Eye (tissue), 1 donor: ENCODE data around the gene SNX30.

Experiments
- DNase-seq: peaks from one replicate; pipeline ENCODE4 v3.0.0-alpha.2; 2015

The SNX30 gene

GRCh38 chr9:112753725-112754124 is 3.2 kb downstream of the SNX30 start:
- no peak for DNase-seq

DNA sequence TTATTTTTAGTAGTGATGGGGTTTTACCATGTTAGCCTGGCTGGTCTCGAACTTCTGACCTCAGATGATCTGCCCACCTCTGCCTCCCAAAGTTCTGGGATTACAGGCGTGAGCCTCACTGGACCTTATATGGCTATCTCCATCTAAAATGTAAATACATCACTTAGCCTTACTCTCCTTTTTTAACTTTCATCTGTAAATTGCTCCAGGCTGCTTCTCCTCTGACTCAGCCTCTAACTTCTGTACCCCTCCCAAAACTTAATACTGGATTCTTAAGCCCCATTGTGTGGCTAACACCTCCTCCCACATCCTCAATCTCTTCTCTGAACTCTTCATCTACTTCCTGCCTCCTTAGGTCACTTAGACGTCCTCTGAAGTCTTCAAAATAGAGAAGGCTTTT is 4.0 kb downstream of the SNX30 start:
- no peak for DNase-seq

DNA sequence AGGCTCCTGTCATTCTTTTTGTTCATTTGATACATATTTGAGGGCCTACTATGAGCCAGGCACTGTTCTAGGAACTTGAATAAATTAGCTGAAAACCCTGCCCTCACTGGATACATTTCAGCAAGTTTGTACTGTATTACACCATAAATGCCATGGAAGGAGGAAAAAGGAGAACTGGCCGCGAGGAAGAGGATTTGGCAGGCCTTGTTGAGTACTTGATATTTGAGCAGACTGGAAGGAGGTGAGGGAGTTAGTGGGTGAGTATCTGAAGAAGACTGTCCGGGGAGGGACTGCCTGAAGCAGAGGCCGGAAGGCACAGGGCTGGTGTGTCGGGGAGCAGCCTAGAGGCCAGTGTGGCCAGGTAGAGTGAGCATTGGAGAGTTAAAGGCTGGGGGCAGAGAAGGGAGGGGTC is 4.5 kb downstream of the SNX30 start:
- no peak for DNase-seq

DNA sequence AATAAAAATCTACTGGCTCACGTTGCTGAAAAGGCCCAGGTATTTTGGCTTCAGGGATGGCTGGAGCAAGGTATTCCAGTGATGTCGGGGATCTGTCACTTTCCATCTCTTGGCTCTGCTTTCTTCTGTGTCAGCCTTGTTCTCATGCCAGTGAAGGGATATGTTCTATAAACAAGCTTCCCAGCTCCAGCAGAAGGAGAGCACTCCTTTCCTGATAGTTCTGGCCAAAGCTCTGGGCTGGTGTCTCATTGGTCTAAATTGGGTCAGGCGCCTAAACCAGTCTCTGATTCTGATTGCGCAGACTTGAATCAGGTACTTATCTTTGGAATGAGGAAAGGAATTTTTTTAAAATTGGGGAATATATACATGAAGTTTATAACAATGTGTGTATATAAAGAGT is 5.1 kb downstream of the SNX30 start:
- no peak for DNase-seq

DNA sequence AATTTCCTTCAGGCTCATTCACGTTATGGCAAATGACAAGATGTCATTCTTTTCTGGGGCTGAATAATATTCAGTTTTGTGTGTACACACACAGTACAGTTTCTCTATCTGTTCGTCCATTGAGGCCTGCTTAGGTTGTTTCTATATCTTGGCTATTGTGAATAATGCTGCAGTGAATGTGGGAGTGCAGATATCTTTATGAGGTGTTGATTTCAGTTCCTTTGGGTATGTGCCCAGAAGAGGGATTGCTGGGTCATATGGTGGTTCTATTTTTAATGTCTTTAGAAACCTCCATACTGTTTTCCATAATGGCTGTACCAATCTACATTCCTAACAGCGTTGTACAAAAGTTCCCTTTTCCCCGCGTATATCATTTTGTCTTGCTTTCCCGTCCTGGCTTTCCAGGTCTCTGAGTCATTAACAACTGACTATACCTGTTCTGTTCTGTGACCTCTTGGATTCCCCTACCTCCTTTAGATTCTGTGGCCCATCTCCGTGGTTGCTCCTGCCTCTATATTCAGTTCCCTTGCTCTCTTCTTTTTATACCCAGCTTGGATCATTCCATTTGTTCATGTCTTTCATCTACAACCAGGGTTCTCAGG is 6.8 kb downstream of the SNX30 start:
- DNase-seq: no peak

- DNase-seq: no peak
Measured at GRCh38 chr9:112757940-112758339, 7.4 kb downstream of the SNX30 start.

DNA sequence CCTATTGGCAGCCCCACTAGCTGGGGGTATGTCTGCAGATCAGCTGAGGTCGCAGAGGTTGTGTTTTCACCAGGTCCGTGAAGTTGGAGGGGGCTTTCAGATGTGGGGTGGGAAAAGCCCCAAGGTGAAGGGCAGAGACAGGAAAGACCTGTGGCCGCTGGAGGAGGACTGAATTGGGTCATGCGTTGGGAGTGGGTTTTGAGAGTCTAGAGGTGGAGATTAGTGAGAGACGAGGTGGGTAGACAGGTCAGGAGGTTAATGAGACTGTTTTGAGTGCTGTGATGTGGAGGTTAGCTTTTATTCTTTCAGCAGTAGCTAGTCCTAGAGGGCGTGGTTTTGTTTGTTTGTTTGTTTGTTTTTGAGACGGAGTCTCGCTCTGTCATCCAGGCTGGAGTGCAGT is 10.3 kb downstream of the SNX30 start:
- DNase-seq: no peak

GRCh38 chr9:112761912-112762655 is 11.5 kb downstream of the SNX30 start:
- no peak for DNase-seq

DNA sequence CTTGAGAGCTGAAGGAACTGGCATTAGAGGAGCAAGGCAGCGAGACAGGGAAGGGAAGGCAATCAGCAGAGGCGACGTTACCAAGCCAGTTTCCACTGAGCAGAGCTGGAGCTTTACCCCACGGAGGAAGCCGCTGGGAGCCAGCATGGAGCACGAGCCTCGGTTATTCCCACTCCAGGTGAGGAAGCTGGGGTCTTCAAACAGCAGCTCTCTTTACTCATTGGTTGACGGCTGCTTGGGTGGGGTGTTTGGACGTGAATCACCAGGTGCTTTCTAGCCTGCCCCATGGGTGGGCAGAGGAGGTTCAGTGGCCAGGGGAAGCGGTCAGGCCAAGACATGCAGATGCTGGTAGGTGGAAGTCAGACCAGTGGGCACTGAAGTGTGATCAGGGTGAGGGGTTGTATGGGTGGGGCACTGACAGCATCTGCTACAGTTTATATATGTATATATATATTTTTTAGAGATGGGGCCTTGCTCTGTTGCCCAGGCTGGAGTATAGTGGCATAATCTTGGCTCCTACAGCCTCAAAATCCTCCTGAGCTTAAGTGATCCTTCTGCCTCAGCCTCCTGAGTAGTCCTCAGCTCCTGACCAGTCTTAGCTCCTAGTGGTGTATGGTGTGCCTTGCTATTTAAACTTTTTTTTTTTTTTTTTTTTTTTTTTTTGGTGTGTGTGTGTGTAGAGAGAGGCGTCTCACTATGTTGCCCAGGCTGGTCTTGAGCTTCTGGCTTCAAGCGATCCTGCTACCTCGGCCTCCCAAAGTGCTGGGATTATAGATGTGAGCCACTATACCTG is 12.4 kb downstream of the SNX30 start:
- DNase-seq: no peak

- peak; percentile 27 for DNase-seq
Measured at GRCh38 chr9:112764344-112764743, 13.8 kb downstream of the SNX30 start.

GRCh38 chr9:112764837-112765236 is 14.3 kb downstream of the SNX30 start:
- DNase-seq: no peak

GRCh38 chr9:112765281-112765680 is 14.7 kb downstream of the SNX30 start:
- DNase-seq: no peak

GRCh38 chr9:112771359-112772214 is 21.0 kb downstream of the SNX30 start:
- no peak for DNase-seq

DNA sequence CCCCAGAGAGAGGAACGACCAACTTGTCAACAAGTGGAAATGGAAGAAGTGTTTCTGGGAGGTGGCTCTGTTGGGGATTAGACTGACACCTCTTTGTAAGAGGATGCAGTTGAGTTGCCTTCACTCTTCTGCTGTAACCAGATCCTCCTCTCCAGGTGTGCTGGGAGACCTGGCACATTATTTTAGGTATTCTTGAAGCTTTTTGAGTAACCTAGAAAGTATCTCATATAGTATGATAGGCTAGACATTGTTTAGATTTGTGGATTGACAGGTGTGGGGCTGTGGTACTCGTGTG is 21.6 kb downstream of the SNX30 start:
- no peak for DNase-seq

- DNase-seq: no peak
Measured at GRCh38 chr9:112772551-112772950, 22.0 kb downstream of the SNX30 start.

GRCh38 chr9:112774006-112774996 is 23.7 kb downstream of the SNX30 start:
- peak; percentile 27 for DNase-seq

GRCh38 chr9:112777914-112778313 is 27.4 kb downstream of the SNX30 start:
- DNase-seq: no peak

- DNase-seq: no peak
Measured at GRCh38 chr9:112780450-112781036, 30.0 kb downstream of the SNX30 start.

GRCh38 chr9:112782218-112782617 is 31.7 kb downstream of the SNX30 start:
- no peak for DNase-seq

DNA sequence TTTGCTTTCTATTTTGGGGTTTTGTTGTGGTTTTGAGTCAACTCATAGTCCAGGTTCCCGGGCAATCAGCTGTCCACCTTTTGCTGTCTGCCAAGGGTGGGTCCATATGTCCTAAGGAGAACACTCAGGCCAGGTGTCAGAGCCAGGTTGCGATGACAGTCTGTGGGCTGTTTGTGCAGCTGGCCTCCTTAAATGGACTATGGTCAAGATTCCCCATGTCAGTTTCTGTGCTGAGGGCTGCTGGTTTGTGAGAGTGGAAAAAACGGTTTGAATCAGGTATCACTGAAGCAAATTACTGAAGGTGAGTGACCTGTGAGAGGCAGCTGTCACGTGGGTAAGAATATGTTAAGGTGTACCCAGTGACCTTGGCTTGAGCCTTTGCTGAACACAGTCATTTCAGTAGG is 33.0 kb downstream of the SNX30 start:
- no peak for DNase-seq

DNA sequence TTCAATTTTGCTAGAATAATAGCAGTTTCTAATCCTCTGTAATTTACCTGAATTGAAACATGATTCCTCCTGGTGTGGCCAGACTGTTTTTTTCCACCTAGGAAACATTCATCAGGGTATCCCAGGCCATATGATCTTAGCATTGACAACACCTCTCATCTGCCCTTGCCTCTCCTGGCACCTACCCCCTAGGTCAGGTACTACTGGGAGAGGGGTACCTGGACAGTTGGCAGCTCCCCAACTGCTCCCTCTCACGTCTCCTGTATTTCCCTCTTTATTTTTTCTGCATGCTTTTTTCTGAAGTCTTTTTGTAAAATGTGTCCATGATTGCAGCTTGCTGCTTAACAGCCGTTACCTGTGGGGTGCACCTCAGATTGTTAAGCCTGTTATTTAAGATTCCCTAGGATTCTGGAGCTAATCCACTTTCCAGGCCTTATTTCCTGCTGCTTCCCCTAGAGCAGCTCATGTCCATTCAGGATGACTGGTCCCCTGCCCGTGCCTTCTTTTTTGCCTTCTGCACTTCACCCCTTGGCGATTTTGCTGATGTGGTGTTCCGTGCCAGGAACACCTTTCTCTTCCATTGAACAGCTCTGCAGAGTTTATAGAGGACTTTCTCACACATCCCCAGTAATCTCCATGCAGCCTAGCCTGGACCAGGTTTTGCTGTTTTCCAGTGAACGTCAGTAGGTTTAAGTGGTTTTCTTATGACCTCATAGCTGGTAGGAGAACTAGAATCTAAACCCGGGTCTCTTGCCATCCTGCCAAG is 33.6 kb downstream of the SNX30 start:
- peak; percentile 76 for DNase-seq
